Naive thymus-derived CD4-positive, alpha-beta T cell (primary cell): Measurements from ENCODE around the gene OXGR1. TPM values are rescaled to one million over a fixed set of nuclear protein-coding genes. Genes with fewer than 3 reads are reported as not detected.

Experiments
- ATAC-seq: fragments of 150-1000 bp; cut with Tn5 transposase; 2 replicates; pipeline ENCODE4 v1.10.0; 2021; ENCODE audit warnings: mild to moderate bottlenecking, moderate library complexity
- CTCF ChIA-PET: fragments of 350-600 bp; sonication (Branson Sonifier 250); formaldehyde crosslinking; loops from one replicate; lab custom pipeline; 2021; ENCODE audit warnings: antibody characterized with exemption; lab: Charles Lee
- POLR2A ChIA-PET: fragments of 350-600 bp; sonication (Branson Sonifier 250); formaldehyde crosslinking; loops from one replicate; lab custom pipeline; 2021; ENCODE audit warnings: antibody characterized with exemption, inconsistent platforms; lab: Charles Lee
- DNase-seq, 9 donors: peaks; one replicate each; pipeline versions ENCODE4 v3.0.0 to v3.0.0-alpha.2; 2020 to 2022; ENCODE audit warnings: mixed read lengths in 1 of 9
- H3K27ac ChIP-seq: one replicate; pipeline ENCODE4 v1.7.0; 2013; ENCODE audit warnings: mild to moderate bottlenecking, low read depth, low read length, moderate library complexity
- H3K27me3 ChIP-seq, 2 donors: one replicate each; pipeline ENCODE4 v1.7.0; 2013; ENCODE audit warnings: low read length in 2 of 2, mild to moderate bottlenecking in 2 of 2, moderate library complexity in 2 of 2; ENCODE audit not compliant: control insufficient read depth in 2 of 2, insufficient read depth in 2 of 2
- H3K36me3 ChIP-seq, 3 experiments: 1 replicate in 2 of 3; 2 replicates in 1 of 3; pipeline ENCODE4 v1.7.0; 2013; ENCODE audit warnings: low read length in 3 of 3, mild to moderate bottlenecking in 3 of 3, moderate library complexity in 1 of 3; ENCODE audit not compliant: insufficient read depth in 3 of 3, control insufficient read depth in 2 of 3
- H3K4me1 ChIP-seq, 2 donors: one replicate each; pipeline ENCODE4 v1.7.0; 2013; ENCODE audit warnings: low read length in 2 of 2, mild to moderate bottlenecking in 2 of 2, moderate library complexity in 1 of 2; ENCODE audit not compliant: control insufficient read depth in 2 of 2, insufficient read depth in 2 of 2
- H3K4me3 ChIP-seq: 2 replicates; pipeline ENCODE4 v1.7.0; 2013; ENCODE audit warnings: mild to moderate bottlenecking, low read length
- H3K9me3 ChIP-seq, 3 experiments: 1 replicate in 2 of 3; 2 replicates in 1 of 3; pipeline ENCODE4 v1.7.0; 2013; ENCODE audit warnings: low read length in 3 of 3; ENCODE audit not compliant: control insufficient read depth in 2 of 3
- H3K27ac Mint-ChIP-seq, 9 donors: one replicate each; pipeline ENCODE4 v1.8.0; 2020 to 2022; ENCODE audit warnings: mixed read lengths in 9 of 9, mild to moderate bottlenecking in 8 of 9, moderate library complexity in 5 of 9, inconsistent platforms in 2 of 9
- H3K27me3 Mint-ChIP-seq, 5 donors: one replicate each; pipeline ENCODE4 v1.8.0; 2021 to 2022; ENCODE audit warnings: mixed read lengths in 5 of 5, mild to moderate bottlenecking in 1 of 5
- H3K36me3 Mint-ChIP-seq, 5 donors: one replicate each; pipeline ENCODE4 v1.8.0; 2020 to 2022; ENCODE audit warnings: mixed read lengths in 5 of 5, mild to moderate bottlenecking in 3 of 5, inconsistent platforms in 1 of 5
- H3K4me1 Mint-ChIP-seq, 7 donors: one replicate each; pipeline ENCODE4 v1.8.0; 2020 to 2022; ENCODE audit warnings: mixed read lengths in 7 of 7, mild to moderate bottlenecking in 3 of 7, inconsistent platforms in 1 of 7
- H3K4me3 Mint-ChIP-seq, 10 donors: one replicate each; pipeline ENCODE4 v1.8.0; 2020 to 2022; ENCODE audit warnings: mild to moderate bottlenecking in 10 of 10, mixed read lengths in 10 of 10, moderate library complexity in 6 of 10, inconsistent platforms in 2 of 10
- H3K9me3 Mint-ChIP-seq, 11 donors: one replicate each; pipeline ENCODE4 v1.8.0; 2020 to 2022; ENCODE audit warnings: mixed read lengths in 11 of 11, mild to moderate bottlenecking in 4 of 11, inconsistent platforms in 1 of 11, moderate library complexity in 1 of 11
- intact Hi-C, 2 donors: fragments of 100-400 bp; cut with micrococcal nuclease; formaldehyde crosslinking; loops; one replicate each; pipeline ENCODE4 v1.15.1; 2023
- polyA plus RNA-seq, 2 donors: library from polyadenylated mRNA; unstranded; fragments of 300-500 nt; fragmentation: Illumina TruSeq; gene quantifications; one replicate each; pipeline ENCODE4 v1.2.3, GENCODE V29; 2021
- total RNA-seq, 6 experiments: library from RNA in 5 of 6; stranded (reverse) in 5 of 6; gene quantifications; 1 replicate in 5 of 6; 2 replicates in 1 of 6; pipeline ENCODE4 v1.2.3 and lab custom pipeline; 2021 to 2026

OXGR1 gene
- total and polyA plus RNA-seq, 7 experiments from 2014 or later = not detected

DNA sequence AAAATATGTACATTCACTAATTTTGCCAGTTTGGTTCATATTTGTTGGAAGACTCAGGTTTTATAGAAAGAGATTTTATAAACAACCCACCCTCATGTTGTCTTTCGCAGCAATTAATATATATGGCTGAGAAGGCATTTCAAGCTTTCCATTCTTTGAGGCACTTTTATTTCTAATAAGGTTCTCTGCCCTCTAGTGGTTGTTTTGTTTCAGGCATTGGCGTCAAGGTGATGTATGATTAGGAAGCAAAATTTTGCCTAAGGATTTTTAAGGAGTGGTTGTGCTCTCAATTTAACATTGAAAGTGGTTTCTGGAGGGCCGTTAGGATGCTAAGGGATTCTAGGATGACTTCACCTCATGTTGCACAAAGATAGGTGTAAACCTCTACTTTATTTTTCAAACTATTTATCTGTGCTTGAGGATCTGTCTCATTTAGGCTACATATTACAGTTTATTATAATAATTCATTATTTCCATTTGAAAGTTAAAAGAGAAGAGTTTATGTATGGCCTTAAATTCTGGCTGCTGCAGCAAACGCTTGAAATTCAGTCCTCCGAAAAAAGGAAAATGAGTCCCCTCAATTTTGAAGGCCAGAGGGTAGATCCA is 35.9 kb downstream of the OXGR1 start:
- Mint-ChIP-seq H3K36me3 (no peaks in the 10 kb centered on the region), H3K27me3 (peaks cover 0 to 14% (median 3%) of the 10 kb centered on the region in 5 donors), H3K27ac (no peak overlapping the region), H3K4me3 (no peak overlapping the region), H3K9me3 (peaks cover 0 to 10% (median 2%) of the 10 kb centered on the region in 11 donors), H3K4me1 (no peaks in the 10 kb centered on the region)
- intact Hi-C loops = loop anchor here in 1 of 2 donors (2.0 kb wide), 1 partner anchor 938 kb away; no protein-coding TSS in a partner anchor
- no peaks in the 10 kb centered on the region for H3K27me3 ChIP-seq
- H3K4me1 ChIP-seq = no peaks in the 10 kb centered on the region
- H3K36me3 ChIP-seq = no peaks in the 10 kb centered on the region
- H3K9me3 ChIP-seq = no peaks in the 10 kb centered on the region
- DNase-seq = no peak
- CTCF ChIA-PET = interaction anchor here (0.8 kb wide), 1 partner anchor 8 kb away, joined by 3 read pairs; no protein-coding TSS in a partner anchor
- POLR2A ChIA-PET = no interaction called here
- no peak overlapping the region for H3K27ac ChIP-seq
- no peak for ATAC-seq
- no peak overlapping the region for H3K4me3 ChIP-seq

DNA sequence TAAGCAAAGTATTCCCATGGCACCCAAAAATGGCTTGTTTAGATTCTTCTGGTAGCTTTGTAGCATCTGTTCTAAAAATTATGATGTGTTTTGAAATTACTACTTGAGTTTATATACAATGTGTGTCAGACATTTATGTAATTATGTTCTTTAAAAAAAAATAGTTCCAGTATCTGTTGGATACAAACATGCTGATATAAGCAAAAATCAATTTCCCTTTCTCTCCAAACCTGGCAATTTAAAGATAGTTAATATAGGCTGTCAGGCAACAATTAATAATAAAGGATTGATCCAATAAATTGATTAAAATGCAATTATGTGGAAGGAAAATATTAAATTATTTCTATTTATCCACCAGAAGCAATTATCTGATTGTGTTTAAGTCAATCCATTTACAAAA is 41.7 kb downstream of the OXGR1 start:
- H3K27ac Mint-ChIP-seq = no peak overlapping the region
- no peaks in the 10 kb centered on the region for H3K36me3 Mint-ChIP-seq
- H3K9me3 ChIP-seq = no peaks in the 10 kb centered on the region
- intact Hi-C loops = no loop called here
- no peak for DNase-seq
- ChIA-PET CTCF (no interaction called here), POLR2A (no interaction called here)
- no peaks in the 10 kb centered on the region for H3K4me1 ChIP-seq
- ATAC-seq = no peak
- H3K4me3 Mint-ChIP-seq = no peak overlapping the region
- H3K4me1 Mint-ChIP-seq = no peaks in the 10 kb centered on the region
- no peak overlapping the region for H3K27ac ChIP-seq
- no peaks in the 10 kb centered on the region for H3K36me3 ChIP-seq
- H3K27me3 Mint-ChIP-seq = peaks cover 0 to 15% (median 8%) of the 10 kb centered on the region in 5 donors
- no peaks in the 10 kb centered on the region for H3K27me3 ChIP-seq
- H3K9me3 Mint-ChIP-seq = peaks cover 0 to 2% (median 0%) of the 10 kb centered on the region in 11 donors
- H3K4me3 ChIP-seq = no peak overlapping the region

DNA sequence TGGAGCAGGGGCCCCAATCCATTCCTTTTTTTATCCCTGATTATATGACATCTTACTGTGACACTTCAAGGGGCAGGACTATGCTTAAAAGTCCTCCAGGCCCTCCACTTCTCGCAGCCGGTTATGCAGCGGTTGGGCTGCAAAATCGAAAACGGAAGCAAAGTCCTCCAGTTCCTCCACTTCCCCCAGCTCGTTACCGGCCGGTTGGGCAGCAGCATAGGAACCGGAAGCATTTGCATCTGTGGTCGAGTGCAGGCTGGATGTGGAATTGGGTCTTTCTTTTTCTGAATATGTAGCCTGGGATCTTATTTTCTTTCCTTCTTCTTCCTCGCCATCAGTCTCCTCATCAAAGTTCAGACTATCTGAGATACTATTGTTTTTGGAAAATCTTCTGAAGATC is 46.1 kb downstream of the OXGR1 start:
- H3K36me3 ChIP-seq = no peaks in the 10 kb centered on the region
- no peak for ATAC-seq
- intact Hi-C loops = no loop called here
- POLR2A ChIA-PET = no interaction called here
- no peak for DNase-seq
- no peaks in the 10 kb centered on the region for H3K9me3 ChIP-seq
- no peaks in the 10 kb centered on the region for H3K4me1 Mint-ChIP-seq
- H3K36me3 Mint-ChIP-seq = no peaks in the 10 kb centered on the region
- H3K4me3 Mint-ChIP-seq = no peak overlapping the region
- H3K27ac ChIP-seq = no peak overlapping the region
- no peaks in the 10 kb centered on the region for H3K27me3 ChIP-seq
- H3K9me3 Mint-ChIP-seq = peaks cover 0 to 4% (median 0%) of the 10 kb centered on the region in 11 donors
- H3K4me3 ChIP-seq = no peak overlapping the region
- no peaks in the 10 kb centered on the region for H3K4me1 ChIP-seq
- no peak overlapping the region for H3K27ac Mint-ChIP-seq
- CTCF ChIA-PET = no interaction called here
- H3K27me3 Mint-ChIP-seq = peaks cover 0 to 8% (median 7%) of the 10 kb centered on the region in 5 donors

DNA sequence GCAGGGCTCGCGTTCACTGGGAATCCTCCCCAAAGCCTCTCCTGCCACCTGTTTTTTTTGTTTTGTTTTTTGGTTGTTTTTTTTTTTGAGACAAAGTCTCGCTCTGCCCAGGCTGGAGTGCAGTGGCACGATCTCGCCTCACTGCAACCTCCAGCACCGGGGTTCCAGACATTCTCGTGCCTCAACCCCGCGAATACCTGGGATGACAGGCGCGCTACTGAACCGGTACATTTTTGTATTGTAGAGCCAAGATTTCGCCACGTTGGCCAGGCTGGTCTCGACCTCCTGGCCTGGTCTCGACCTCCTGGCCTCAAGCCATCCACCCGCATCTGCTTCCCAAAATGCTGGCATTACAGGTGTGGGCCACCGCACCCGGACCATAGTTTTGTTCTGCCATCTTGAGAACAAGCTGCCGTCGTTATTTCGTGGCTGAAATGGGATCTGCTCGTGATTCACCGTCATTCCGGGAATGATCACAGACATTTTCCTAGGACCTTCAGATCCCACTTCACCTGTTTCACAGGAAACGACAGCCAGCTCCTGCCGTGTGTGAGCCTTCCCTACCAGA is 46.8 kb downstream of the OXGR1 start:
- Mint-ChIP-seq H3K27me3 (peaks cover 0 to 10% (median 7%) of the 10 kb centered on the region in 5 donors), H3K27ac (no peak overlapping the region), H3K9me3 (peaks cover 0 to 4% (median 0%) of the 10 kb centered on the region in 11 donors), H3K36me3 (no peaks in the 10 kb centered on the region), H3K4me1 (no peaks in the 10 kb centered on the region), H3K4me3 (no peak overlapping the region)
- ATAC-seq = no peak
- POLR2A ChIA-PET = no interaction called here
- no peak overlapping the region for H3K27ac ChIP-seq
- H3K4me3 ChIP-seq = no peak overlapping the region
- H3K27me3 ChIP-seq = no peaks in the 10 kb centered on the region
- CTCF ChIA-PET = no interaction called here
- H3K4me1 ChIP-seq = no peaks in the 10 kb centered on the region
- no peaks in the 10 kb centered on the region for H3K9me3 ChIP-seq
- no peaks in the 10 kb centered on the region for H3K36me3 ChIP-seq
- intact Hi-C loops = no loop called here
- DNase-seq = no peak

DNA sequence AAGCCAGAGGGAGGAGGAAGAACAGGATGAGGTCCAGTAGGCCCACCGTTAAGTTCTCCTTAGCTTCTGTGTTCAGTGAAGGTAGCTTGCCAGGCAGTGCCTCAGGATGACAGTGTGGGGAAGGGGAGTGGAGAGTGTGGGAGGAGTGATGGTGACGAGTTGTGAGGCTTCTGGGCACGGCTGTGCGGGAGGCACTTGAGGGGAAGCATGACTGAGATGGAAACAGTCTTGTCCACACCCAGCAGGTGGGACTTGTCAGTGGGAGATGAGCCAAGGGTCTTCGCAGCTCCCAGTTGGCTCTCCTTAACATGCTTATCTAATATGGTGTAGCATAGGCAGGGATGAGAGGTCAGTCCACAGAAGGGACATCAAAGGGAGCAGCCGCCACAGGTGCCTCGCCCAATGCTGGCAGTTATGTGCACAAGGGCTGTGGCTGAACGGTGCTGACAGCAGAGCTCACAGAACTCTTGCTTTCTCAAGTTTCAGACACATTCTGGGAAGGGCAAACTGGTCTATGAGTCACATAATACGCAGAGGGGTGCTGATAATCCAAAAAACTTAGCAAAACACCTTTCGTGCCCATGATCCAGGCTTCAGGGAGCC is 47.5 kb downstream of the OXGR1 start:
- Histone ChIP-seq H3K4me1 (no peaks in the 10 kb centered on the region), H3K9me3 (no peaks in the 10 kb centered on the region), H3K36me3 (no peaks in the 10 kb centered on the region), H3K27me3 (no peaks in the 10 kb centered on the region), H3K27ac (no peak overlapping the region), H3K4me3 (no peak overlapping the region)
- ATAC-seq (no peak), DNase-seq (no peak)
- peaks cover 0 to 4% (median 0%) of the 10 kb centered on the region in 11 donors for H3K9me3 Mint-ChIP-seq
- no peaks in the 10 kb centered on the region for H3K4me1 Mint-ChIP-seq
- no peaks in the 10 kb centered on the region for H3K36me3 Mint-ChIP-seq
- ChIA-PET POLR2A (no interaction called here), CTCF (no interaction called here)
- peak overlapping the region in 1 of 9 donors; percentile 28 for H3K27ac Mint-ChIP-seq
- H3K27me3 Mint-ChIP-seq = peaks cover 0 to 7% (median 7%) of the 10 kb centered on the region in 5 donors
- intact Hi-C loops = no loop called here
- H3K4me3 Mint-ChIP-seq = no peak overlapping the region

DNA sequence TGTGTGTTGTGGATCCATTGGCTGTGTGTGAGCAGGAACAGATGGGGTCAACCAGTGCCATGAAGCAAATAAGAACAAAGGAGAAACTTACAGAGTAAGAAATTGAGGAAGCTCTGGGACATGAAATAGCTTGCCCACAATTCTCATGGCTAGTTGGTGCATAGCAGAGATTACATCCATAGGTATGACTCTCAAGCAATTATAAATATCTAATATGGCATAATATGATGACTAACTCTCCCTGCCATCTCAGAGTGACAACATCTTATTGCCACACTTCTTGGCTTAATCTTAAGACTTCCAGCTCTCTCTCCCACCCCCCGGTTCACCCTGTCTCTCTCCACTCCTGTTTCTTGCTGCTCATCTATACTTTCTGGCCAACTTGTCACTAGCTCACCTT is 53.3 kb downstream of the OXGR1 start:
- Histone ChIP-seq H3K9me3 (no peaks in the 10 kb centered on the region), H3K36me3 (no peaks in the 10 kb centered on the region), H3K27ac (no peak overlapping the region), H3K27me3 (no peaks in the 10 kb centered on the region), H3K4me1 (no peaks in the 10 kb centered on the region), H3K4me3 (no peak overlapping the region)
- ChIA-PET POLR2A (no interaction called here), CTCF (no interaction called here)
- Mint-ChIP-seq H3K27me3 (peaks cover 0 to 5% (median 0%) of the 10 kb centered on the region in 5 donors), H3K9me3 (peaks cover 0 to 4% (median 0%) of the 10 kb centered on the region in 11 donors), H3K27ac (no peak overlapping the region), H3K36me3 (no peaks in the 10 kb centered on the region), H3K4me3 (no peak overlapping the region), H3K4me1 (no peaks in the 10 kb centered on the region)
- intact Hi-C loops = no loop called here
- DNase-seq (no peak), ATAC-seq (no peak)
